PC-9 (cell line): ENCODE data around the gene CBFA2T3.

ENCODE experiments used
- EZH2 ChIP-seq: fragments of 200-600 bp; sonication (generic); IDR thresholded peaks from 2 replicates; pipeline ENCODE4 v1.8.0; 2017; ENCODE audit warnings: antibody characterized with exemption, low read depth
- TF ChIP-seq, protein P1 (sequence below): fragments of 200-600 bp; sonication (generic); conservative IDR thresholded peaks from 2 replicates; pipeline ENCODE4 v1.6.1; 2017; ENCODE audit warnings: mixed run types, antibody characterized with exemption, mild to moderate bottlenecking, moderate library complexity

DNA sequence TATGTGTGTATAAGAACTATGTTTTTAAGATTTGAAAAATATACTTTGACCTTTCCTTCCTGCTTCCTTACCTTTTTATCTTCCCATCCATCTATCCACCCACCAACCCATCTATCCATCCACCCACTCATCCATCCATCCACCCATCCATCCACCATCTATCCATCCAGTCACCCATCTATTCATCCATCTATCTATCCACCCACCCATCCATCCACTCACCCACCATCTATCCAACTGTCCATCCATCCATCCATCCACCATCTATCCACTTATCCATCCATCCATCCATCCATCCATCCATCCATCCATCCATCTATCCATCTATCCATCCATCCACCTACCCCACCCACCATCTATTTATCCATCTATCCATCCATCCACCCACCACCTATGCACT, 12.4 kb downstream of the CBFA2T3 start:
- TF ChIP-seq, protein P1, sequence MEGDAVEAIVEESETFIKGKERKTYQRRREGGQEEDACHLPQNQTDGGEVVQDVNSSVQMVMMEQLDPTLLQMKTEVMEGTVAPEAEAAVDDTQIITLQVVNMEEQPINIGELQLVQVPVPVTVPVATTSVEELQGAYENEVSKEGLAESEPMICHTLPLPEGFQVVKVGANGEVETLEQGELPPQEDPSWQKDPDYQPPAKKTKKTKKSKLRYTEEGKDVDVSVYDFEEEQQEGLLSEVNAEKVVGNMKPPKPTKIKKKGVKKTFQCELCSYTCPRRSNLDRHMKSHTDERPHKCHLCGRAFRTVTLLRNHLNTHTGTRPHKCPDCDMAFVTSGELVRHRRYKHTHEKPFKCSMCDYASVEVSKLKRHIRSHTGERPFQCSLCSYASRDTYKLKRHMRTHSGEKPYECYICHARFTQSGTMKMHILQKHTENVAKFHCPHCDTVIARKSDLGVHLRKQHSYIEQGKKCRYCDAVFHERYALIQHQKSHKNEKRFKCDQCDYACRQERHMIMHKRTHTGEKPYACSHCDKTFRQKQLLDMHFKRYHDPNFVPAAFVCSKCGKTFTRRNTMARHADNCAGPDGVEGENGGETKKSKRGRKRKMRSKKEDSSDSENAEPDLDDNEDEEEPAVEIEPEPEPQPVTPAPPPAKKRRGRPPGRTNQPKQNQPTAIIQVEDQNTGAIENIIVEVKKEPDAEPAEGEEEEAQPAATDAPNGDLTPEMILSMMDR: no peak
- TF ChIP-seq EZH2: no peak
